ENCODE data around the gene CSMD2. TPM values are rescaled to one million over a fixed set of nuclear protein-coding genes. Genes with fewer than 3 reads are reported as not detected.

CSMD2 gene
- total RNA-seq, 1 experiment from 2014 or later: 0.22 TPM

DNA sequence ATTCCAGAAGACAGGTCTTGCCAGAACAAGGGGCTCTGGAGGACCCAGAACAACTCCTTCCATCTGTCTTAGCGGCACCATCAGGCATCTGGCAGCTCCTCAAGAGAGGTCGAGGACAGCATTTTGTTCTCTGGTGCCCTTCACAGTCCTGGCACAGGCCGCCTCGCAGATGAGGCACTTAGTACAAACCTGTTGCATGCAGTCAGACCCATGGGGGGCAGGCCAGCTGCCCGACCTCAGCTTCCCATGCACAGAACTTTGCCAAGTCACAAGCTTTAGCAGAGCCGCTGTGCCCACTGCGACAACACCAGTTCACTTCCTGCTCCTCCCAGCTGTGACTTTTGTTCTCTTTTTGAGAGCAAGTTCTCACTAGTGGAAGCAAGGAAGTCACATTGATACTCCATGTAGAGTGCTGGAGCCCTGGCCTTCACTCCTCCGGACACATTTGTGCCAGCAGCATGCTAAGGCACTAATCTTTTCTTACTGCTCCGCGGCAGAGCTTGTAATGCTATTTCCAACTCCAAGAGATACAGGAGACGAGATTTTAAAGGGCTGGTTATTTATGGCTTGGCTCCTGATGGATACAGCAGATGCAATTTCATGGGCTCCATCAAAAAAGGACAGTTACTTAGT, 256.6 kb downstream of the CSMD2 start:
- no peak overlapping the region for H3K9ac ChIP-seq (ENCODE audit: low read length)
- intact Hi-C loops (cut with micrococcal nuclease): no loop called here
- peaks cover 20% of the 10 kb centered on the region for H3K27me3 ChIP-seq (ENCODE audit: insufficient read depth, low read length)
- TF ChIP-seq YY1 (IDR thresholded peaks at IDR 0.05; ENCODE audit: extremely low read depth, insufficient replicate concordance, low read depth, low read length): no peak
- no peak for TF ChIP-seq POLR2AphosphoS5 (IDR thresholded peaks at IDR 0.05; ENCODE audit: low read depth, low read length)
- no peak for TF ChIP-seq ZNF274 (IDR thresholded peaks at IDR 0.05; ENCODE audit: low read depth, low read length)
- no peak for TF ChIP-seq SRF (IDR thresholded peaks at IDR 0.05; ENCODE audit: low read depth)
- no peak for TF ChIP-seq RAD21 (IDR thresholded peaks at IDR 0.05; ENCODE audit: low read depth)
- TF ChIP-seq, protein P1, sequence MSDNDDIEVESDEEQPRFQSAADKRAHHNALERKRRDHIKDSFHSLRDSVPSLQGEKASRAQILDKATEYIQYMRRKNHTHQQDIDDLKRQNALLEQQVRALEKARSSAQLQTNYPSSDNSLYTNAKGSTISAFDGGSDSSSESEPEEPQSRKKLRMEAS (IDR thresholded peaks at IDR 0.05): no peak
- DNase-seq (ENCODE audit: low read depth, low spot score) (no peak), ATAC-seq (no peak)
- no peak overlapping the region for H2AFZ ChIP-seq (ENCODE audit: low read depth, low read length, poor library complexity, severe bottlenecking)
- H3K79me2 ChIP-seq (ENCODE audit: insufficient read depth, low read length): no peaks in the 10 kb centered on the region
- H3K4me1 ChIP-seq (ENCODE audit: control insufficient read depth in 1 of 2, insufficient read depth in 2 of 2, low read length in 2 of 2): no peaks in the 10 kb centered on the region
- no peak overlapping the region for H3K27ac ChIP-seq (ENCODE audit: low read depth, low read length)
- POLR2A ChIA-PET: no interaction called here
- H3K9me3 ChIP-seq (ENCODE audit: control insufficient read depth in 1 of 2, insufficient read depth in 1 of 2, low read depth in 1 of 2, low read length in 2 of 2): no peaks in the 10 kb centered on the region
- RAD21 ChIA-PET (ENCODE audit: low non-redundant PET in 1 of 2, low total read pairs in 2 of 2, uncharacterized antibody in 2 of 2, unreplicated experiment in 2 of 2): no interaction called here
- BruUV-seq (replicated peaks): no TSS peak
- H3K9me2 ChIP-seq (ENCODE audit: insufficient read depth): no peaks in the 10 kb centered on the region
- H4K20me1 ChIP-seq (ENCODE audit: insufficient read depth): no peaks in the 10 kb centered on the region
- H3K4me2 ChIP-seq (ENCODE audit: low read length): no peak overlapping the region
- CTCF ChIA-PET: no interaction called here
- no peaks in the 10 kb centered on the region for H3K36me3 ChIP-seq (ENCODE audit: control insufficient read depth in 1 of 2, insufficient read depth in 2 of 2, low read length in 2 of 2)
- H3K4me3 ChIP-seq (replicated peaks in 1 of 2; ENCODE audit: low read depth in 1 of 2, low read length in 2 of 2): no peak overlapping the region

DNA sequence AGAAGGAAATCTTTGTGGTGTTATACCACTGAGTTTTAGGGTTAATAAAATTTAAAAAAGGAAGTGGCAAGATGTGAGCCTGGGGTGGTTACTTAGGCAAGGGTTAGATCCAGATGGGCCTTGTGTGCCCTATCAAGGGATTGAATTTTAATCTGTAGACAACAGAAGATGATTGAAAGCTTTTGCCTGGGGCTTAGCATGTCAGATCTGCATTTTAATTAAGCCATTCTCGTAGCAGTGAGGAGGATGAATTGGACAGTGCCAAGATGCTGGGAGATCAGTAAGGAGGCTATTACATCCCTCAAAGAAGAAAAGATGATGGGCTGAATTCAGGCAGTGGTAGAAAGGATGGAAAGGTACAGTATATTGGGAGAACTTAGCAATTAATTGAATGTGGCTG, 258.9 kb downstream of the CSMD2 start:
- ATAC-seq: no peak
- no peak for TF ChIP-seq EZH2phosphoT487 (IDR thresholded peaks at IDR 0.05; ENCODE audit: borderline replicate concordance)
- TF ChIP-seq POLR2AphosphoS5 (IDR thresholded peaks at IDR 0.05; ENCODE audit: low read depth, low read length): no peak
- TF ChIP-seq SRF (IDR thresholded peaks at IDR 0.05; ENCODE audit: low read depth): no peak
- no peak for TF ChIP-seq FOSL1 (IDR thresholded peaks at IDR 0.05; ENCODE audit: low read depth)
- TF ChIP-seq SP1 (IDR thresholded peaks at IDR 0.05; ENCODE audit: low read depth): no peak
- TF ChIP-seq ELF1 (IDR thresholded peaks at IDR 0.05; ENCODE audit: borderline replicate concordance, low read depth): no peak
- no peak for TF ChIP-seq POLR2A (IDR thresholded peaks at IDR 0.05; ENCODE audit: borderline replicate concordance, extremely low read depth, insufficient read depth, insufficient read length)
- no peak for TF ChIP-seq JUND (IDR thresholded peaks at IDR 0.05)
- TF ChIP-seq, protein P2, sequence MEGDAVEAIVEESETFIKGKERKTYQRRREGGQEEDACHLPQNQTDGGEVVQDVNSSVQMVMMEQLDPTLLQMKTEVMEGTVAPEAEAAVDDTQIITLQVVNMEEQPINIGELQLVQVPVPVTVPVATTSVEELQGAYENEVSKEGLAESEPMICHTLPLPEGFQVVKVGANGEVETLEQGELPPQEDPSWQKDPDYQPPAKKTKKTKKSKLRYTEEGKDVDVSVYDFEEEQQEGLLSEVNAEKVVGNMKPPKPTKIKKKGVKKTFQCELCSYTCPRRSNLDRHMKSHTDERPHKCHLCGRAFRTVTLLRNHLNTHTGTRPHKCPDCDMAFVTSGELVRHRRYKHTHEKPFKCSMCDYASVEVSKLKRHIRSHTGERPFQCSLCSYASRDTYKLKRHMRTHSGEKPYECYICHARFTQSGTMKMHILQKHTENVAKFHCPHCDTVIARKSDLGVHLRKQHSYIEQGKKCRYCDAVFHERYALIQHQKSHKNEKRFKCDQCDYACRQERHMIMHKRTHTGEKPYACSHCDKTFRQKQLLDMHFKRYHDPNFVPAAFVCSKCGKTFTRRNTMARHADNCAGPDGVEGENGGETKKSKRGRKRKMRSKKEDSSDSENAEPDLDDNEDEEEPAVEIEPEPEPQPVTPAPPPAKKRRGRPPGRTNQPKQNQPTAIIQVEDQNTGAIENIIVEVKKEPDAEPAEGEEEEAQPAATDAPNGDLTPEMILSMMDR (IDR thresholded peaks at IDR 0.05 in 2 of 3, conservative IDR thresholded peaks at IDR 0.05 in 1 of 3; ENCODE audit: borderline replicate concordance in 1 of 3, insufficient read depth in 1 of 3, low read depth in 2 of 3, low read length in 2 of 3): no peak
- TF ChIP-seq, protein P3, sequence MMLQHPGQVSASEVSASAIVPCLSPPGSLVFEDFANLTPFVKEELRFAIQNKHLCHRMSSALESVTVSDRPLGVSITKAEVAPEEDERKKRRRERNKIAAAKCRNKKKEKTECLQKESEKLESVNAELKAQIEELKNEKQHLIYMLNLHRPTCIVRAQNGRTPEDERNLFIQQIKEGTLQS (IDR thresholded peaks at IDR 0.05): no peak
- no peak for TF ChIP-seq RAD21 (IDR thresholded peaks at IDR 0.05; ENCODE audit: low read depth)
- TF ChIP-seq ZFX (IDR thresholded peaks at IDR 0.05): no peak
- POLR2A ChIA-PET: no interaction called here
- H3K79me2 ChIP-seq (ENCODE audit: insufficient read depth, low read length): no peaks in the 10 kb centered on the region
- H4K20me1 ChIP-seq (ENCODE audit: insufficient read depth): no peaks in the 10 kb centered on the region
- H3K9me2 ChIP-seq (ENCODE audit: insufficient read depth): no peaks in the 10 kb centered on the region
- DNase-seq (ENCODE audit: low read depth, low spot score): no peak
- no TSS peak for BruUV-seq (replicated peaks)
- no peaks in the 10 kb centered on the region for H3K36me3 ChIP-seq (ENCODE audit: control insufficient read depth in 1 of 2, insufficient read depth in 2 of 2, low read length in 2 of 2)
- H3K4me1 ChIP-seq (ENCODE audit: control insufficient read depth in 1 of 2, insufficient read depth in 2 of 2, low read length in 2 of 2): no peaks in the 10 kb centered on the region
- no peak overlapping the region for H3K4me3 ChIP-seq (replicated peaks in 1 of 2; ENCODE audit: low read depth in 1 of 2, low read length in 2 of 2)
- H3K4me2 ChIP-seq (ENCODE audit: low read length): no peak overlapping the region
- RAD21 ChIA-PET (ENCODE audit: low non-redundant PET in 1 of 2, low total read pairs in 2 of 2, uncharacterized antibody in 2 of 2, unreplicated experiment in 2 of 2): no interaction called here
- no peak overlapping the region for H2AFZ ChIP-seq (ENCODE audit: low read depth, low read length, poor library complexity, severe bottlenecking)
- H3K9ac ChIP-seq (ENCODE audit: low read length): no peak overlapping the region
- no peak overlapping the region for H3K27ac ChIP-seq (ENCODE audit: low read depth, low read length)
- H3K27me3 ChIP-seq (ENCODE audit: insufficient read depth, low read length): peaks cover 31% of the 10 kb centered on the region
- CTCF ChIA-PET: no interaction called here
- H3K9me3 ChIP-seq (ENCODE audit: control insufficient read depth in 1 of 2, insufficient read depth in 1 of 2, low read depth in 1 of 2, low read length in 2 of 2): no peaks in the 10 kb centered on the region
- intact Hi-C loops (cut with micrococcal nuclease): no loop called here
